HUES48 (cell line): Measurements from ENCODE around the gene CDHR5.

Experiments used
- H3K27ac ChIP-seq: one replicate; pipeline ENCODE4 v1.7.0; 2013; ENCODE audit warnings: low read depth, low read length, inconsistent platforms
- H3K27me3 ChIP-seq: 2 replicates; pipeline ENCODE4 v1.6.1; 2013; ENCODE audit warnings: mild to moderate bottlenecking, low read length; ENCODE audit not compliant: control insufficient read depth, insufficient read depth
- H3K36me3 ChIP-seq: 2 replicates; pipeline ENCODE4 v1.6.1; 2013; ENCODE audit warnings: low read length; ENCODE audit not compliant: control insufficient read depth, insufficient read depth
- H3K4me1 ChIP-seq: 2 replicates; pipeline ENCODE4 v1.6.1; 2013; ENCODE audit warnings: mild to moderate bottlenecking, low read length; ENCODE audit not compliant: control insufficient read depth, insufficient read depth
- H3K4me3 ChIP-seq: 2 replicates; pipeline ENCODE4 v1.5.1; 2013; ENCODE audit warnings: mild to moderate bottlenecking, low read depth, low read length
- H3K9ac ChIP-seq: 2 replicates; pipeline ENCODE4 v1.6.1; 2013; ENCODE audit warnings: mild to moderate bottlenecking, low read depth, low read length, moderate library complexity
- H3K9me3 ChIP-seq: 2 replicates; pipeline ENCODE4 v1.6.1; 2013; ENCODE audit warnings: low read length; ENCODE audit not compliant: control insufficient read depth, insufficient read depth

The CDHR5 gene

DNA sequence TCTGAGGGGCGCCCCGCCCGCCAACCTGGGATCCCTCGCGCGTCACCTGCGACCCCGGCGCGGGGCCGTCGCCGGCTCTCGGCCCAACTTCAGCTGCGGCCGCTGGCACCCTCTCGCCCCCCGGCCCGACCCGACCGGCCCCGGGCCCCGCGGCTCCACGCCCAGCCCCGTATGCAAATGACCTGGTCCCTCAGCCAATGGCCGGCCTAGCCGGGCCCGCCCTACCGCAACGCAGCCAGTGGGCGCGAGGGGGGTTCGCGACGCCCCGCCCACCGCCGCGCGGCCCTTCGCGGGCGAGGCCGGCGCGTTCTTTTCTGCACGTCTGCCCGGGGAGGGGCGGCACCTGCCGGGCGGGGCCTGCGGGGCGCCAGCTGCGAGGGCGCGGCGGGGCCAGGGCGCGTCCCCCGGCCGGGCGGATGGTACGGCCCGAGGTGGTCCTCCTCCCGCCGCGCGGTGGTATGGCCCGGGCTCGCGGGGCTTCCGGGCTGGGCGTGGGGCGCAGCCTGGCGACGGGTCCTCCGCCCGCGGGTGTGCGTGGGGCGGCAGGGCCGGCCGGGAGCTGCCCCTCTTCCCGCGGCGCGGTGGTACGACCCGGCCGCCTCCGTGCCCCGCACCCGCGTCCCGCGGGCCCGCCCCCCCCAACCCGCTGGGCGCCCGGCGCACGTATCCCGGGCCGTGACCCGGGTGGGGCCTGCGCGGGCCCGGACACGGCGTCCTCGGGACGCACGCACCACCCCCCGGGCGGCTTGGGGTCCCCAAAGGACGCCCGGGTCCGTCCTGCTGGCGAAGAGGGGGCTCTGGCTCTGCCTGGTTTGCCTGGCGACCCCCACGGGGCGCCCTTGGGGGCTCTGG is 56.2 kb downstream of the CDHR5 start:
- H3K27ac ChIP-seq = no peak overlapping the region
- H3K27me3 ChIP-seq = no peaks in the 10 kb centered on the region; the same call in 1 of the 2 replicates
- H3K9me3 ChIP-seq = no peaks in the 10 kb centered on the region
- H3K4me3 ChIP-seq = peak overlapping the region; percentile 64
- H3K4me1 ChIP-seq = peaks cover 9% of the 10 kb centered on the region
- peaks cover 7% of the 10 kb centered on the region for H3K36me3 ChIP-seq
- H3K9ac ChIP-seq = no peak overlapping the region

DNA sequence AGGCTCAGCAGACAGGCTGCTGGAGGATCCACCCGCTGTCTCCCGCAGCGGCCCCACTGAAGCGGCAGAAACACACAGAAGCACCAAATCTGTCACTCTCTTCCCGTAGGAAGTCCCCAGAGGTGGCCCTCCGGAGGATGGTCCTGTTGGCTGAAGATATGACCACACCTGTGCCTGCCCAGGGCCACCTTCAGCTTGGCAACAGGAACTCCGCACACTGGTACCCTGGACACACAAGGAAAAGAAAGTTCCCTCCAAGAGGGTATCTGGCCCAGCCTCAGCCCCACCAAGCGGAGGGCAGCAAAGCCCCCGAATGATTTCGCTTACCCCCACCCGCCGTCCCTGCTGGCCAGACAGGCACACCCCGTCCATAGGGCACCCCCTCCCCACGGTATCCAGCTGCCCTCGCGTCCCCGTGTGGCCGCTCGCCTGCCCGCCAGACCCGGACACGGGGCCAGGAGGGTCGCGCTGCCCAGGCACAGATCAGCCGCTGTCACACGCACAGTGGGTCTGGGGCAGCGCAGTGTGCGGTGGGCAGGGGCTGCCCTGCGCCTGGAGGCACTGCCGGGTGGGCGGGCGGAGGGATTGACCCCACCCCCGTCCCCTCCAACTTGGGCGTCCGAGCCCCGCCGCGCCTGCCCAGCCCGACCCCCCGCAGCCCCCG is 57.0 kb downstream of the CDHR5 start:
- no peak overlapping the region for H3K27ac ChIP-seq
- H3K9me3 ChIP-seq = no peaks in the 10 kb centered on the region
- H3K36me3 ChIP-seq = peaks cover 15% of the 10 kb centered on the region
- H3K4me3 ChIP-seq = peak overlapping the region; percentile 64
- H3K4me1 ChIP-seq = peaks cover 9% of the 10 kb centered on the region
- H3K9ac ChIP-seq = no peak overlapping the region
- H3K27me3 ChIP-seq = no peaks in the 10 kb centered on the region; the same call in 1 of the 2 replicates

DNA sequence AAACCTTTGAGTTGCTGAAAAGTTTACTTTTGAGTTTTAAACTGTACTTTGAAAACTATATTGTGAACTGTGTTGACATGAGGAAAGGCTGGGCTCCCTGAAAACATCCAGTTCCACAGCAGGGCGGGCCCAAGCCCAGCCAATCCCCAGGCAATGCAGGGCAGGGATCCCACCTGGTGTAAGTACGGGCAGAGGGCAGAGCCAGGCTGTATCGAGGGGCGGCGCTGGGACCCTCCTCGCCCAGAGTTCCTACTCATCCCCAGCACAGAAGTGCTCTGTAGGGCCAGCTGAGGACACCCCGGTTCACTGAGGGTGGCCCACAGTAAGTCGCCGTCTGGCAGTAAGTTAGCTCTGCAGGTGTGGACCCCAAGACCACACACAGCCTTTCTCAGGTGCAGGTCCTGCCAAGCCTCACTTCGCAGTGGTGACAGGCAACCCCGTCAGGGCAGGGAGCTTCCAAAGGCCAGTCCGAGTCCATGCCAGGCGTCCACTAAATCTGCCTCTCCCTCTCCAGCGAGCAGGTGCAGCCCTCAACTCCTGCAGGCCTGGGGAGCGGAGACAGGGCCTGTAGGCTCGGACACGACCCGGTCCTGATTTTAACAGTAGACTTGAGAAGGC is 57.6 kb downstream of the CDHR5 start:
- Histone ChIP-seq H3K9me3 (no peaks in the 10 kb centered on the region), H3K36me3 (peaks cover 15% of the 10 kb centered on the region), H3K27me3 (no peaks in the 10 kb centered on the region; the same call in 1 of the 2 replicates), H3K4me1 (peaks cover 9% of the 10 kb centered on the region), H3K27ac (no peak overlapping the region), H3K4me3 (peak overlapping the region; percentile 64; the same call in 1 of the 2 replicates), H3K9ac (no peak overlapping the region)
